ENCODE measurements around the gene ZNF217.
"Not testable (repeated sequence)": the region's sequence is repeated elsewhere in the genome, so short reads cannot be mapped to it uniquely, and the experiment has no call there.

The ZNF217 gene

GRCh38 chr20:53583660-53584549, 9.7 kb downstream of the ZNF217 start:
- not testable (repeated sequence) for DNase-seq (ENCODE audit: low read depth, low spot score)

DNA sequence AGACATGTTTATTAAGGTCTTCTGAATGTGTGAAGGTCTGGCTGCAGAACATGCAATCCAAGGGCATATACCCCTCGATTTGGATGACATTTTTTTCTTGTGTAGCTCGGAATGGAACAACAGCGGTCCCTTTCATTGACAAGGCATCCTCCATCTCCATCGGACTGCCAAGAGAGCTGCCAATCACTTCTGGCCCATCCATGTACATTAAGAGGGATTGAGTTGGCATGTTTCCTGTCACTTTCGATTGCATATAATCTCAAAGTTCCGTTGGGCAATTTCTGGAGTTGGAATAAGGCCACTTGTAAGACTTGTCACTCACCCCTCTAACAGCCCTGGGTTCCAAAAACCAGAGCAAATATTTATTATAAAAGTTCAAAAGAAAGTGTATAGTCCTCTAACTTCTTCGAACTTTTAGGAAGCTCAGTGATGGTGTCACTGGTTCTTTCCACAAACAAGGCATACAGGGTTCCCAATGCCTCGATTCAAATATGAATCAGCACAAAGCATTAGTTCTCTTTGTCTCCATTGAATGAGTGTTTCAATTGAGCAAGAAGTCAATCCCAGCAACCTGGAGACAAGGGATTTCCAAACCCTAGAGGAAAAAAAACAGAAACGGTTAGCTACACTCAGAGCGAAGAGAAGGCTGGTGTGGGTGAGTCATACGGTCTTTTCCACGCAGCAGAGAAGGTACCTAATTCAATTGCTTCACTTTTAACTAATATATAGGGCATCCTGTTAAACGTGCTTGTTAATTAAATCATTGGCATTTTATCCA, 10.9 kb downstream of the ZNF217 start:
- no peak for DNase-seq (ENCODE audit: low read depth, low spot score)

GRCh38 chr20:53582251-53582570, 11.4 kb downstream of the ZNF217 start:
- DNase-seq (ENCODE audit: low read depth, low spot score): no peak

GRCh38 chr20:53581444-53582250, 12.0 kb downstream of the ZNF217 start:
- DNase-seq (ENCODE audit: low read depth, low spot score): no peak

- no peak for DNase-seq (ENCODE audit: low read depth, low spot score)
These were observed 13.1 kb downstream of the ZNF217 start for GRCh38 chr20:53580376-53581111.

DNA sequence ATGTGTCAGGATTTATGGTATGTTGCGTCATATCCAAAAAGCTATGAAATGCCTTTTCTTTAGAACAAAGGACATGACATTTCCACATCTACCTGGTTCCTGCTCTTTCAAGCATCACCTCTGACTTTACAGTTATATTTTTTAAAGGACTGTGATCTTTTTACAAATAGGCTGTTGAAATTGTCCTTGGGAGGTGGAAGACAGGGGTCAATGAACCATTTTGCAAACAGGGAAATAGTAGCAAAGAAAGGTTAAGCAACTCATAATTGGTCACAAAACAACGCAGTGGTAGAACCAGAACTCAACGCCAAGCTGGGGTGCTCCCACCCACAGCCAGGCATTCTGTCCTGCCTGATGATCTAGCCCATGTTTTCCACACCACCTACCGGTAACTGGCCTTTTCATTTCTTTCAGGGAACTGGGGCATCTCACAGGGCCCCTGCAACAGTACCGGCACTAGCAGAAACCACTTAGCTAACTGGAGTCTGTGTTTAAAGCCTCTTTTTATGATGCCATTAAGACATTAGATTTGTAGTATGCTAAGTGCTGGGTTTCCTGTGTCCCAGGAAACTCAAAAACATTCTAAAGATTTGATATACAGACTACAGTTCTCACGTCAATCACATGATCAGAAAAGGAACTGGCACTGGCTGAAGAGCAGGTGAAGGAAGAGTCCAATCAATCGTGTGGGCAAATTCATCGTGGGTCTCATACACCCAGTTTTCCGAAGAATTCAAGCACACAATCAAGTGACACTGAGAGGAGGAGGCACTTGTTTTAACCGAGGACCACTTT, 13.9 kb downstream of the ZNF217 start:
- no peak for DNase-seq (ENCODE audit: low read depth, low spot score)

GRCh38 chr20:53579266-53579580, 14.4 kb downstream of the ZNF217 start:
- DNase-seq (ENCODE audit: low read depth, low spot score): no peak

GRCh38 chr20:53578492-53579222, 15.0 kb downstream of the ZNF217 start:
- DNase-seq (ENCODE audit: low read depth, low spot score): peak; percentile 87

GRCh38 chr20:53576586-53577318, 16.9 kb downstream of the ZNF217 start:
- DNase-seq (ENCODE audit: low read depth, low spot score): no peak

GRCh38 chr20:53576195-53576580, 17.5 kb downstream of the ZNF217 start:
- no peak for DNase-seq (ENCODE audit: low read depth, low spot score)

DNA sequence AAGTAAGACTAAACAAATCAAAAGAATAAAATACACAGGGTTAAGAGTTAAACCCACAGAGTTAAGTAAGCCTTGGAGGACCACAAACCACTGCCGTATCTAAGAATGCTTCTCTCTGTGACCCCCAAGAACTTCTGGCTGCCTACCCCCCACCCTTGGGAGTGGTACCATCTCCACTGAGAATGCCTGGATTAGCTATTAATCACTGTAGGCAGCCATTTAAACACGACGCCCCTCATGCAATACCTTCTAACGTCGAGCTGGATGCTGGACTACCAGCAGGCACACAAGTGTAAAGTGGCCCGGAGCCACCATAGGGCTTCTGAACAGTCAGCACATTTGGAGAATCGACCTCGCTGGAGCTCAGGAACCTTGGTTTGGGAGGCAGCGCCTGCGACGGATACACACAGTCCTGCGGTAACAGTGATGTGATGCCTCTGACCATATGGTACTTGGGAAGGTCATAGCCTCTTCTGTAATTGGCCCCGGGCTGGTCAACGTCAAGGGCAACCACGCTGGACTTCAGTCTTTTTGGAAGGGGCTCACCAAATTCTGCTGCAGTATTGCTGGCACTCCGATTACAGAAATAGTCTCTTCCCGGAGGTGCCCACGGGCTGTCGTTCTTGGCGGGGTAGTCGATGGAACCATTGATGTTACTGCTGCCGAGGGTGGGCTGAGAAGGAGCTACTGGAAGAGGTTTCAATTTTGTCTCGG, 18.0 kb downstream of the ZNF217 start:
- DNase-seq (ENCODE audit: low read depth, low spot score): no peak

GRCh38 chr20:53574819-53575218, 18.8 kb downstream of the ZNF217 start:
- DNase-seq (ENCODE audit: low read depth, low spot score): no peak

GRCh38 chr20:53574259-53574789, 19.3 kb downstream of the ZNF217 start:
- DNase-seq (ENCODE audit: low read depth, low spot score): no peak

GRCh38 chr20:53571555-53572286, 21.9 kb downstream of the ZNF217 start:
- DNase-seq (ENCODE audit: low read depth, low spot score): no peak

DNA sequence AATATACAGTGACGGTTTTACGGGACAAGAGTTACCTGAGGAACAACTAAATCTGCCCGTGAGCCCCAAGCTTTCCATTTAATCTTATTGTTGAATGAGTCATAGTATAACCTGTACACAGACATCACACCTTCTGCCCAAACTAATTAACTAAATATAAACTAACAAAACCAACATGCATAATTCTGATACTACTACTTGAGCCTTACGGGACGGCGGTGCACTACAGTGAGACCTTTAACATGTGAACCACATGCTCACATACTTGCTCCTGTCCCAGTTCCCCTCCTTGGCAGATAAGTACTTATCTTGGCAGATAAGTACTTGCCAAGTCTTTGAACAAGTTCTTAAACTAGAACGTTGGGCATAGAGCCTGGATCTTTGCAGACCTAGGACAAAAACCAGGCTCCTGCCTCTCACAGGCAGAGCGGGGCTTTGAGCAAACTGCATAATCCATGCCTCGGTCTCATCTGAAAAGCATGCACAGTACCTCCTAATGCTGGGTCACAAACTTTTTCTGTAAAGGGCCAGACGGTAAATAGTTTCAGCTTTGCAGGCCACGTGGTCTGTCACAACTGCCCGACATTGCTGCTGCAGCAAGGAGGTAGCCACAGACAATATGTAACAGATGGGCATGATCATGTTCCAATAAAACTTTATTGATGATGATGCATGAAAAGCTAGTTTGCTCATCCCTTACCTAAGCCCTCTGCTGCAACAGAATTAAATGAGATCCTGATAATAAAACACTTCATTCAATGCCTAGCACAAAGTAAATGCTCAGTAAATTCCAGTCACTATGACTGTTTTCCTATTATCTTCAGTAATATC, 23.0 kb downstream of the ZNF217 start:
- no peak for DNase-seq (ENCODE audit: low read depth, low spot score)

DNA sequence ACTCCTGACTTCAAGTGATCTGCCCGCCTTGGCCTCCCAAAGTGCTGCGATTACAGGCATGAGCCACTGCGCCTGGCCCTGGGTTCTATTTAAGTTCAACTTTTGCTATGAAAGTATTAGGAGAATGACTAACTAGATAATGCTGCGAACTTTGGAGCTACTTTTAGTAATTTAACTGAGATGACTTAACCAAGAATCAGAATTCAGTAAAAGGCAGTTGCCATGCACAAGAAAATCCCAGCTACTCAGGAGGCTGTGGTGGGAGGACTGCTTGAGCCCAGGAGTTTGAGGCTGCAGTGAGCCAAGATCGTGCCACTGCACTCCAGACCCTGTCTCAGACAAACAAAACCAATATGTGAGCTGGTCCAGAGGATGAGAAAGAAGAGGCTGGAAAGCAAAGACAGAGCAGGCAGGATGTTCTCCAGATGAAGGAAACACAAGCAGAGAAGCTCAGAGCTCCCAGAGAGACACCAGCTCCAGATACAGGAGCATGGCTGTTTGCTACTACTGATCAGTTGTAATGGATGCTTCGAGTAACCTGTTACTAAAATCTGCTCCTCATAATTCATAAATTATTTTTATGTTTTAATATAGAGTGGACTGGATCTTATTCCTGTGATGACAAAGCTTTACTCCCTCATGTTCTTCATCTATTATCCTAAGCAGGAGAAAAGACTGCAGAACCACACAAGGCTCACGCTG, 23.9 kb downstream of the ZNF217 start:
- DNase-seq (ENCODE audit: low read depth, low spot score): no peak

Measured in smooth muscle cell of the brain vasculature (primary cell).